Measurements from ENCODE around the gene FOXQ1.
"Not testable (repeated sequence)": the region's sequence is repeated elsewhere in the genome, so short reads cannot be mapped to it uniquely, and the experiment has no call there.

Gene FOXQ1

DNA sequence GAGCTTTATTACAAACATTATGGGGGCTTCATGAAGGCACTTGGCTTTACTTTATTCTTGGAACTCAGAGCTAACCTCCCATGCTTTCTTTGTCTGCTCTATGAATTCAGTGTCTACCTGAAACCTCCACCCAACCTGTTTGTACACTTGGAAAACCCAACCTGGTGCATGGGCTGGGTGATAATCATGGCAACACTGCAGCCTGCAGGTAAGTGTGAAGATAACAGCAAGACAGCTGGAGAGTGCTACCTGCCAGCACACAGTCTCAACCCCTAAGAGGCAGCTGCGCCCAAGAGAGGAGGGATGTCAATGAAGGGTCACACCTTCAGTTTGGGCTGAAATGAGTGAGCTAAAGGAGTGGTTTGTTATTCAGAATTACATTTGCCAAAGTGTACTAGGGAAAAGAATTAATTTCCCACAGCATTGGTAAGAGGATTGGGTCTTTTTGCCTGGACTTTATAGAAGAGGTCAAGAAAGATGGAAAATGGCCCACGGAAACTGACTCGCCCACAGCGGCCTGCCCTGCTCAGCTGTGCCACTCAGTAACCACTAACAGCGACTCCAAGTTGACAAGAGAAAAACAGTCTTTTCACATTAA is 24.4 kb downstream of the FOXQ1 start:
- Histone ChIP-seq H3K9me3 (ENCODE audit: control insufficient read depth, low read length) (no peaks in the 10 kb centered on the region), H3K36me3 (ENCODE audit: control insufficient read depth, insufficient read depth, low read length) (no peaks in the 10 kb centered on the region), H3K4me3 (ENCODE audit: extremely low read depth, insufficient read depth, low read length, poor library complexity, severe bottlenecking) (no peak overlapping the region), H3K4me1 (ENCODE audit: control insufficient read depth, insufficient read depth, low read length, poor library complexity, severe bottlenecking) (peaks cover 25% of the 10 kb centered on the region), H3K27ac (ENCODE audit: low read depth, low read length, severe bottlenecking) (no peak overlapping the region)
- 79% methylated on average over 3 to 4 of the region's 5 CpGs for WGBS, 2 experiments (ENCODE audit: insufficient coverage in 2 of 2)

DNA sequence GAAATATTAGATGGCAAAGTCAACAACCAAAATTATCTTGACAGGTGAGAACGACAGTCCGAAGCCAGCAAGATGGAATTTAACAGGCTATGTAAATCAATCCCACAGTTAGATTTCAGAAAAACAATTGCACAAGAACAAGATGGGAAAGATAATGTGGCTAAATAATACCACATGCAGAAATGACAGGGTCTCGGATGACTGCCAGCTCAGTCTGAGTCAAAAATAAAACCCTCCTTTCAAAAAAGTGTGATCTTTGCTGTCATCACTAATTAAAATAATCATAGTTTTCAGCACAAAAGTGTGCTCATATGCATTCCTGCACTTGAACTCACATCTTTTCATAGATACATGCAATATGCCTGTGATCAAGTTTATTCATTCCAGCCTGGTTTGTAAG is 25.9 kb downstream of the FOXQ1 start:
- Histone ChIP-seq H3K9me3 (ENCODE audit: control insufficient read depth, low read length) (no peaks in the 10 kb centered on the region), H3K27ac (ENCODE audit: low read depth, low read length, severe bottlenecking) (no peak overlapping the region), H3K4me1 (ENCODE audit: control insufficient read depth, insufficient read depth, low read length, poor library complexity, severe bottlenecking) (peaks cover 25% of the 10 kb centered on the region), H3K4me3 (ENCODE audit: extremely low read depth, insufficient read depth, low read length, poor library complexity, severe bottlenecking) (no peak overlapping the region), H3K36me3 (ENCODE audit: control insufficient read depth, insufficient read depth, low read length) (no peaks in the 10 kb centered on the region)
- 86% methylated on average over 3 of the region's 3 CpGs; no CpG with 5 or more reads in 1 of the 2 experiments for WGBS, 2 experiments (ENCODE audit: insufficient coverage in 2 of 2)

DNA sequence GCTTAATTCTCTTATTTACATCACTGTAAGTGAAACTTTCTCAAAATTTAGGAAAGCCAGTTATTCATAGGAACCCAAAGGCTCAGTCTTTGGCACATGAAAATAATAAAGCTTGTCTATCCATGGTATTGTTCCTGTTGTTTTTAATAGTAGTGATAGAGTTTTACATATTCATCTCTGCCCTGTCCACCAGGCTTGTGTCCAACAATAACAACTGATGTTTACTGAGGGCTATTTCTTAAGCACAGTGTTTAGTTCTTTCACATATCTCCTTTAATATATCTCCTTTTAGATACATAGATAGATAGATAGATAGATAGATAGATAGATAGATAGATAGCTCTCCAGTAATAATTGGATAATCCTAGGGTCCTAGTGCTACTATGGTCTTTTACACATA is 34.2 kb downstream of the FOXQ1 start:
- no peak overlapping the region for H3K27ac ChIP-seq (ENCODE audit: low read depth, low read length, severe bottlenecking)
- H3K9me3 ChIP-seq (ENCODE audit: control insufficient read depth, low read length): peaks cover under 1% of the 10 kb centered on the region
- no peak overlapping the region for H3K4me3 ChIP-seq (ENCODE audit: extremely low read depth, insufficient read depth, low read length, poor library complexity, severe bottlenecking)
- no peaks in the 10 kb centered on the region for H3K4me1 ChIP-seq (ENCODE audit: control insufficient read depth, insufficient read depth, low read length, poor library complexity, severe bottlenecking)
- H3K36me3 ChIP-seq (ENCODE audit: control insufficient read depth, insufficient read depth, low read length): no peaks in the 10 kb centered on the region

DNA sequence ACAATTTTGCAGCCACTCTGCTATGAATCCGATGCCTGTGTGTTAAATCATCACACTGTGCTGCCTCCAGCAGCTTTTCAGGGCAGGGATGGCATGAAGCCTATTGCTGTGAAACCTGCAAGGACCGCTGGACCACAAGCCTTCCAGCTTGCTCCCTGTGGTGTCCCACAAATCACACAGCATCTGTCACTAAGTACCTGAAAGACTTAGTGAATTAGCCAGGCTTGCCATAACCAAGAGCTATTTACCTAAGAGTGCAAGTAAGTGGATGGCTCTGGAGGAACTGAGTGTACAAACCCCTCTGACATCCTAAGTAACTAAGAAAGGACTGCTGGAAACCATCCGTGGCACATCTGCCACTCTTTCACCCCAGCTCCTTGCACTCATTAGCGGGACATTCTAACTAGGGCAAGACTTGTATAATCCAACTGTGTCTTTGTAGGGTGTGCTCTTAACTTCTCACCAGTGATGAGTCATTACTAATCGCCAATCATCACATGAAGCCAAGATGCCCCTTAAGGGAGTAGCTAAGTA is 34.7 kb downstream of the FOXQ1 start:
- 82 to 100% methylated on average over 1 to 2 of the region's 5 CpGs for WGBS, 2 experiments (ENCODE audit: insufficient coverage in 2 of 2)
- Histone ChIP-seq H3K27ac (ENCODE audit: low read depth, low read length, severe bottlenecking) (no peak overlapping the region), H3K4me1 (ENCODE audit: control insufficient read depth, insufficient read depth, low read length, poor library complexity, severe bottlenecking) (no peaks in the 10 kb centered on the region), H3K9me3 (ENCODE audit: control insufficient read depth, low read length) (peaks cover 6% of the 10 kb centered on the region), H3K36me3 (ENCODE audit: control insufficient read depth, insufficient read depth, low read length) (no peaks in the 10 kb centered on the region), H3K4me3 (ENCODE audit: extremely low read depth, insufficient read depth, low read length, poor library complexity, severe bottlenecking) (no peak overlapping the region)

DNA sequence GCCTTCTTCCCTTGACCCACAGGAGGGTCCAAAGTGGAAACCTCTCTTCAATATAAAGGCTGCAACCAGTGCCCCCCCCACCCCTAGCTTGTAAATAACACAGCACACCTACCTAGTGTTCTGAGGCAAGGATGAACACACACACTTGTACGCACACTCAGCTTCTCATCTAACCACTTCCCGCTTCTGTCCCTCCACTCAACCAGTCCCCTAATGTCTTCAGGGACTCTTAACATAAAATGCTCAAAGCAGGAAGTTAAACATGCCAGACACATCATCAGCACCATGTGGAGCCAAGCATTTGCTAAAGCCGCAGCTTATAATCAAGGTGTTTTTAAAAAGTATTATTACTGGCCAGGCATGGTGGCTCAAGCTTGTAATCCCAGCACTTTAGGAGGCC is 35.3 kb downstream of the FOXQ1 start:
- H3K9me3 ChIP-seq (ENCODE audit: control insufficient read depth, low read length): peaks cover 10% of the 10 kb centered on the region
- H3K4me1 ChIP-seq (ENCODE audit: control insufficient read depth, insufficient read depth, low read length, poor library complexity, severe bottlenecking): no peaks in the 10 kb centered on the region
- 71 to 93% methylated on average over 2 to 3 of the region's 3 CpGs for WGBS, 2 experiments (ENCODE audit: insufficient coverage in 2 of 2)
- H3K27ac ChIP-seq (ENCODE audit: low read depth, low read length, severe bottlenecking): no peak overlapping the region
- H3K36me3 ChIP-seq (ENCODE audit: control insufficient read depth, insufficient read depth, low read length): no peaks in the 10 kb centered on the region
- no peak overlapping the region for H3K4me3 ChIP-seq (ENCODE audit: extremely low read depth, insufficient read depth, low read length, poor library complexity, severe bottlenecking)

DNA sequence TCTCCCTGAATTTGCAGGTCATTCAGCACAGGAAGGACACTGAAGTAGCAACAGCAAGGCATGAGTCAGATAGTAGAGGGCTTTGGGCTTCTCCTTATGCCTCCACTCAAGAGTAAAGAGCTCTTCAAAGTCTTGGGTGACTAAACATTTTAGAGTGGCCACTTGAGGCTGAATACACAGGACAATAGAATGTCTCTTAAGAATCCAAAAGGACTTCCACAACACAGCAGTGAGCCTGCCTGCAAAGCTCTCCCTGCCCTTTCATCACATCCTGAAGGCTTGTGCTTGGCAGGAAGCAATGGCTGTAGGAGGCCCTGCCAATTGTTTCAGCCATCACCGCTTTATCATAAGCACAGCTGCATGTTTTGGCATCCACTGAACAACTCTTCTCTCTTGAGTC is 36.8 kb downstream of the FOXQ1 start:
- Histone ChIP-seq H3K36me3 (ENCODE audit: control insufficient read depth, insufficient read depth, low read length) (no peaks in the 10 kb centered on the region), H3K9me3 (ENCODE audit: control insufficient read depth, low read length) (peaks cover 11% of the 10 kb centered on the region), H3K4me1 (ENCODE audit: control insufficient read depth, insufficient read depth, low read length, poor library complexity, severe bottlenecking) (no peaks in the 10 kb centered on the region), H3K27ac (ENCODE audit: low read depth, low read length, severe bottlenecking) (no peak overlapping the region), H3K4me3 (ENCODE audit: extremely low read depth, insufficient read depth, low read length, poor library complexity, severe bottlenecking) (no peak overlapping the region)
- 33 to 67% methylated on average over 1 of the region's 1 CpG for WGBS, 2 experiments (ENCODE audit: insufficient coverage in 2 of 2)

DNA sequence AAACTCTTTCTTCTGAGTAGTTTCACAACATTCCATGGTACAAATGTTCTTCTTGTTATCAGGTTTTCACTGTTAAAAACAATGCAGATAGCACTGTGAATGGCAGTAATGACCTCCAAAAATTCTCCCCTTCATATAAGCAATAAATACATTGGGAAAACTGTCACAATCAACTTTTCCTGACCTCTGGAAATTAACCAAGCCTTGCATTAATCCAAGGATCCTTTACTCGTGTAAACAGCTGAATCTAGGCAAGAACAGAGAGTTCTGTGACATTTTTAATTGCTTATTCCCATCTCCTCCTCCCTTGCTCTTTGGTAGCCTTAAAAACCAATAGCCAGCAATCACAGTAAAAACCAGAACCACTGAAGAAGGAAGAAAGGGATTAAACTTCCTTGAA is 37.8 kb downstream of the FOXQ1 start:
- no peaks in the 10 kb centered on the region for H3K4me1 ChIP-seq (ENCODE audit: control insufficient read depth, insufficient read depth, low read length, poor library complexity, severe bottlenecking)
- H3K27ac ChIP-seq (ENCODE audit: low read depth, low read length, severe bottlenecking): no peak overlapping the region
- no peaks in the 10 kb centered on the region for H3K36me3 ChIP-seq (ENCODE audit: control insufficient read depth, insufficient read depth, low read length)
- peaks cover 11% of the 10 kb centered on the region for H3K9me3 ChIP-seq (ENCODE audit: control insufficient read depth, low read length)
- no peak overlapping the region for H3K4me3 ChIP-seq (ENCODE audit: extremely low read depth, insufficient read depth, low read length, poor library complexity, severe bottlenecking)
- WGBS, 2 experiments (ENCODE audit: insufficient coverage in 2 of 2): 60 to 78% methylated on average over 1 of the region's 1 CpG

DNA sequence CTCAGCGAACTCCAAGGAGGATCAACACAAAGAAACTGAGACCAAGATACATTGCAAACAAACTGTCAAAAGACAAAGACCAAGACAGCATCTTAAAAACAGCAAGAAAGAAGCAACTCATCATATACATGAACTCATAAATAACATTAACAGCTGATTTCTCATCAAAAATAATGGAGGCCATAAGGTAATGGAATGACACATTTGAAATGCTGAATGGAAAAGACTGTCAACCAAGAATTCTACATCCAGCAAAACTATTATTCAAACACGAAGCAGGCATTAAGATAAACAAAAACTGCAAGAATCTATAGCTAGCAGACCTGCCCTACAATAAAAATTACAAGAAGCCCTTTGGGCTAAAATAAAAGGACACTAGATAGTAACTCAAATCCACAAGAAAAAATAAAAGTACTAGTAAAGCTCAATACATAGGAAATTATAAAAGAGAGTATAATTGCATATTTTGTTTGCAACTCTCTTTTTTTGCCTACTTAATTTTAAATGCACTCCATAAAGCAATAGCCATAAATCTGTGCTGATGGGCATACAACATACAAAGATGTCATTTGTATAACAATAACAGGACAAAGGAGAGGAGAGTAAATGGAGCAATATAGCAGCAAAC is 39.6 kb downstream of the FOXQ1 start:
- Histone ChIP-seq H3K4me1 (ENCODE audit: control insufficient read depth, insufficient read depth, low read length, poor library complexity, severe bottlenecking) (no peaks in the 10 kb centered on the region), H3K4me3 (ENCODE audit: extremely low read depth, insufficient read depth, low read length, poor library complexity, severe bottlenecking) (no peak overlapping the region), H3K9me3 (ENCODE audit: control insufficient read depth, low read length) (peaks cover 11% of the 10 kb centered on the region), H3K27ac (ENCODE audit: low read depth, low read length, severe bottlenecking) (no peak overlapping the region), H3K36me3 (ENCODE audit: control insufficient read depth, insufficient read depth, low read length) (no peaks in the 10 kb centered on the region)
- 80% methylated on average over 1 of the region's 2 CpGs; no CpG with 5 or more reads in 1 of the 2 experiments for WGBS, 2 experiments (ENCODE audit: insufficient coverage in 2 of 2)

DNA sequence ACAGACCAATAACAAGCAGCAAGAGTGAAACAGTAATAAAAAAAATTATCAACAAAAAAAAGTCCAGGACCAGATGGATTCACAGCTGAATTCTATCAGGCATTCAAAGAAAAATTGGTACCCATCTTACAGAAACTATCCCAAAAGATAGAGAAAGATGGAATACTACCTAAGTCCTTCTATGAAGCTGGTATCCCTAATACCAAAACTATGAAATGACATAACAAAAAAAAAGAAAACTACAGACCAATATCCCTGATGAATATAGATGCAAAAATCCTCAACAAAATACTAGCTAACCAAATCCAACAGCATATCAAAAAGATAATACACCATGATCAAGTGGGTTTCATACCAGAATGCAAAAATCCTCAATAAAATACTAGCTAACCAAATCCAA is 43.2 kb downstream of the FOXQ1 start:
- not testable (repeated sequence) for H3K4me3 ChIP-seq (ENCODE audit: extremely low read depth, insufficient read depth, low read length, poor library complexity, severe bottlenecking); H3K4me1 ChIP-seq (ENCODE audit: control insufficient read depth, insufficient read depth, low read length, poor library complexity, severe bottlenecking); H3K36me3 ChIP-seq (ENCODE audit: control insufficient read depth, insufficient read depth, low read length); H3K27ac ChIP-seq (ENCODE audit: low read depth, low read length, severe bottlenecking)
- peaks cover 11% of the 10 kb centered on the region for H3K9me3 ChIP-seq (ENCODE audit: control insufficient read depth, low read length)

DNA sequence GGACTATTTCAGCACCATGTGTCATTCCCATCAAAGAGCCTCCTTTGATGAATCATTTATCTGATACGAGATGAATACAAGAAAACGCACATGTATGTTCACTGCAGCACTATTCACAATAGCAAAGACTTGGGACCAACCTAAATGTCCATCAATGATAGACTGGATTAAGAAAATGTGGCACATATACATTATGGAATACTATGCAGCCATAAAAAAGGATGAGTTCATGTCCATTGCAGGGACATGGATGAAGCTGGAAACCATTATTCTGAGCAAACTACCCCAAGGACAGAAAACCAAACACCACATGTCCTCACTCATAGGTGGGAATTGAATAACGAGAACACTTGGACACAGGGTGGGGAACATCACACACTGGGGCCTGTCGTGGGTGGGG is 49.8 kb downstream of the FOXQ1 start:
- not testable (repeated sequence) for H3K27ac ChIP-seq (ENCODE audit: low read depth, low read length, severe bottlenecking); H3K9me3 ChIP-seq (ENCODE audit: control insufficient read depth, low read length); H3K4me3 ChIP-seq (ENCODE audit: extremely low read depth, insufficient read depth, low read length, poor library complexity, severe bottlenecking); H3K36me3 ChIP-seq (ENCODE audit: control insufficient read depth, insufficient read depth, low read length); H3K4me1 ChIP-seq (ENCODE audit: control insufficient read depth, insufficient read depth, low read length, poor library complexity, severe bottlenecking)
- 88% methylated on average over 1 of the region's 4 CpGs; no CpG with 5 or more reads in 1 of the 2 experiments for WGBS, 2 experiments (ENCODE audit: insufficient coverage in 2 of 2)

DNA sequence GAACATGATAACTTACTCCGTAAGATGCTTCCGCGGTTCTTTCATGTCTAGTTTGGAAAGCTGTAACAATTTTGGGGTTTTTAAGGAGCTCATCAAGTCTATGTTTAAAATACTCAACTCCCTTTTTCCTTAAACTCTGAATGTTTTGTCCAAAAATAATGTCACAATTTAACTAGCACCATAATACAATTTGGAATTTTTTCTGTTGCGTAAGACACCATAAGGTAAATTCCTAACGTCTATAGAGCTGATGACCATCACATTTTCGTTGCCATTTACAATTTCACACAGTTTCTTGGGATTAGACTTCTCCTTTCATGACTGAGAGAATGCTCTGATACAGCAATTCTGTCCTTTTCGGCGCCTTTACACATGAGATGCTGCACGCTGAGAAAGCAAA is 50.7 kb downstream of the FOXQ1 start:
- H3K9me3 ChIP-seq (ENCODE audit: control insufficient read depth, low read length): no peaks in the 10 kb centered on the region
- no peaks in the 10 kb centered on the region for H3K4me1 ChIP-seq (ENCODE audit: control insufficient read depth, insufficient read depth, low read length, poor library complexity, severe bottlenecking)
- no peaks in the 10 kb centered on the region for H3K36me3 ChIP-seq (ENCODE audit: control insufficient read depth, insufficient read depth, low read length)
- H3K27ac ChIP-seq (ENCODE audit: low read depth, low read length, severe bottlenecking): no peak overlapping the region
- H3K4me3 ChIP-seq (ENCODE audit: extremely low read depth, insufficient read depth, low read length, poor library complexity, severe bottlenecking): no peak overlapping the region
- WGBS, 2 experiments (ENCODE audit: insufficient coverage in 2 of 2): 86 to 90% methylated on average over 6 of the region's 9 CpGs
